ENCODE data around the gene MMP11. TPM values are rescaled to one million over a fixed set of nuclear protein-coding genes. Genes with fewer than 3 reads are reported as not detected.
A peak's percentile ranks its signal among the peaks of the same experiment; 100 is the strongest.

The MMP11 gene
- total RNA-seq, 1 experiment from 2014 or later: 0.44 TPM

DNA sequence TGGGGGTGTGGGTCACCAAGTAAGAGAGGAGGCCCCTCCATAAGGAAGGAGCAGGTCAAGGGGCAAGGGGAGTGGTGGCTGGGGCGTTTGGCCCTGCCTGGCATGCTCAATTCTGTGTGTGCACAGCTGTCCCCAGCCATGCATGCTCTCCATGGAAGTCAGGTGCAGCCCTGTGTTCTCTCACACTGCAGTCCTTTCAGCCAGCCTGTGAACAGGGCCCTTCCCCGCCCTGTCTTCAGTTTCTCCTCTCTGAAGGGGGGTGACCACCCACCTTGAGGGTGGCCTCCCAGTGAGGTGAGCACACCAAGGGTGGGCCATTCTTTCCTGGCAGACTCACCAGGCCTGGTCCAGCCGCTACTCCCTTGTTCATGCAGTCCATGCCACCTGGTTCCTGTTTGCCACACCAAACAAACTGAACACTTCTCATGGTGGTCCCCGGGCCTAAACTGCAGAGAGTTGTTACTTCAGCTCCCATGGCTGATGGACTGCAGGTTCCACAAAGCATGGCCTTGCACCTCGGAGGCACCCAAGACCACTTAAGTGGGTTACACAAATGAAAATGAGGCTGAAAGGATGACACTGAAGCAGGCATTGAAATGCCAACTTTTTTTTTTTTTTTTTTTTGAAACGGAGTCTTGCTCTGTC lies 3.2 kb upstream of the MMP11 start:
- TF ChIP-seq, protein P1, sequence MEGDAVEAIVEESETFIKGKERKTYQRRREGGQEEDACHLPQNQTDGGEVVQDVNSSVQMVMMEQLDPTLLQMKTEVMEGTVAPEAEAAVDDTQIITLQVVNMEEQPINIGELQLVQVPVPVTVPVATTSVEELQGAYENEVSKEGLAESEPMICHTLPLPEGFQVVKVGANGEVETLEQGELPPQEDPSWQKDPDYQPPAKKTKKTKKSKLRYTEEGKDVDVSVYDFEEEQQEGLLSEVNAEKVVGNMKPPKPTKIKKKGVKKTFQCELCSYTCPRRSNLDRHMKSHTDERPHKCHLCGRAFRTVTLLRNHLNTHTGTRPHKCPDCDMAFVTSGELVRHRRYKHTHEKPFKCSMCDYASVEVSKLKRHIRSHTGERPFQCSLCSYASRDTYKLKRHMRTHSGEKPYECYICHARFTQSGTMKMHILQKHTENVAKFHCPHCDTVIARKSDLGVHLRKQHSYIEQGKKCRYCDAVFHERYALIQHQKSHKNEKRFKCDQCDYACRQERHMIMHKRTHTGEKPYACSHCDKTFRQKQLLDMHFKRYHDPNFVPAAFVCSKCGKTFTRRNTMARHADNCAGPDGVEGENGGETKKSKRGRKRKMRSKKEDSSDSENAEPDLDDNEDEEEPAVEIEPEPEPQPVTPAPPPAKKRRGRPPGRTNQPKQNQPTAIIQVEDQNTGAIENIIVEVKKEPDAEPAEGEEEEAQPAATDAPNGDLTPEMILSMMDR (IDR thresholded peaks at IDR 0.05; ENCODE audit: unreplicated experiment): no peak
- no TSS peak for BruUV-seq (replicated peaks)
- CTCF ChIA-PET: interaction anchor here (0.6 to 7.0 kb wide), 8 partner anchors 16 to 1054 kb away, joined by 3 to 53 read pairs (median 5); no protein-coding TSS in a partner anchor
- H3K27me3 Mint-ChIP-seq (ENCODE audit: insufficient read depth, unreplicated experiment): no peaks in the 10 kb centered on the region
- DNase-seq (ENCODE audit: unreplicated experiment): no peak
- POLR2A ChIA-PET: interaction anchor here (2.0 kb wide), 1 partner anchor 82 kb away, joined by 11 read pairs; no protein-coding TSS in a partner anchor
- no peaks in the 10 kb centered on the region for H3K9me3 Mint-ChIP-seq (ENCODE audit: unreplicated experiment)
- intact Hi-C loops (cut with micrococcal nuclease): loop anchor here (5.0 kb wide), 2 partner anchors 78 to 227 kb away; no protein-coding TSS in a partner anchor
- H3K4me1 Mint-ChIP-seq (ENCODE audit: insufficient read depth, unreplicated experiment): peaks cover 18% of the 10 kb centered on the region
- no peak overlapping the region for H3K4me3 Mint-ChIP-seq (ENCODE audit: unreplicated experiment)
- H3K27ac Mint-ChIP-seq (ENCODE audit: low read depth, unreplicated experiment): no peak overlapping the region
- peaks cover 6% of the 10 kb centered on the region for H3K36me3 Mint-ChIP-seq (ENCODE audit: insufficient read depth, unreplicated experiment)

DNA sequence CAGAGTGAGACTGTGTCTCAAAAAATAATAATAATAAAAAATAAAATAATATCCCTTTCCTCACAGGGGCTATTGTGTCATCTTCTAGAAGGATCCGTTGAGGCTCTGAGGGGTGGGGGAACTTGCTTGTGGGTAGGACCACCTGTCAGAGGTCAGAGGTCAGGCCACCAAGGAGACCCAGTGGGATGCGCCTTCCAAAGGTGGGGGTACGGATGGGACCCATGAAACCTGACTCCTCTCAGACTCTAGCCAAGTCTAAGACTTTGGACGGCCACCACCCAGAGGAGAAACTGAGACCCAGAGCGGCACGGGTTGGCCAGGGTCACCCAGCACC lies 367 bp upstream of the MMP11 start:
- H3K4me3 Mint-ChIP-seq (ENCODE audit: unreplicated experiment): peak overlapping the region; percentile 40
- no TSS peak for BruUV-seq (replicated peaks)
- ChIA-PET POLR2A (interaction anchor here (0.6 to 2.2 kb wide), 2 partner anchors 9 to 16 kb away, joined by 3 to 8 read pairs; no protein-coding TSS in a partner anchor), CTCF (interaction anchor here (7.0 kb wide), 1 partner anchor 78 kb away, joined by 53 read pairs; no protein-coding TSS in a partner anchor)
- no peak for DNase-seq (ENCODE audit: unreplicated experiment)
- intact Hi-C loops (cut with micrococcal nuclease): no loop called here
- H3K36me3 Mint-ChIP-seq (ENCODE audit: insufficient read depth, unreplicated experiment): peaks cover 6% of the 10 kb centered on the region
- H3K27ac Mint-ChIP-seq (ENCODE audit: low read depth, unreplicated experiment): no peak overlapping the region
- H3K4me1 Mint-ChIP-seq (ENCODE audit: insufficient read depth, unreplicated experiment): peaks cover 15% of the 10 kb centered on the region
- TF ChIP-seq, protein P1 (IDR thresholded peaks at IDR 0.05; ENCODE audit: unreplicated experiment): no peak
- no peaks in the 10 kb centered on the region for H3K9me3 Mint-ChIP-seq (ENCODE audit: unreplicated experiment)
- H3K27me3 Mint-ChIP-seq (ENCODE audit: insufficient read depth, unreplicated experiment): no peaks in the 10 kb centered on the region

DNA sequence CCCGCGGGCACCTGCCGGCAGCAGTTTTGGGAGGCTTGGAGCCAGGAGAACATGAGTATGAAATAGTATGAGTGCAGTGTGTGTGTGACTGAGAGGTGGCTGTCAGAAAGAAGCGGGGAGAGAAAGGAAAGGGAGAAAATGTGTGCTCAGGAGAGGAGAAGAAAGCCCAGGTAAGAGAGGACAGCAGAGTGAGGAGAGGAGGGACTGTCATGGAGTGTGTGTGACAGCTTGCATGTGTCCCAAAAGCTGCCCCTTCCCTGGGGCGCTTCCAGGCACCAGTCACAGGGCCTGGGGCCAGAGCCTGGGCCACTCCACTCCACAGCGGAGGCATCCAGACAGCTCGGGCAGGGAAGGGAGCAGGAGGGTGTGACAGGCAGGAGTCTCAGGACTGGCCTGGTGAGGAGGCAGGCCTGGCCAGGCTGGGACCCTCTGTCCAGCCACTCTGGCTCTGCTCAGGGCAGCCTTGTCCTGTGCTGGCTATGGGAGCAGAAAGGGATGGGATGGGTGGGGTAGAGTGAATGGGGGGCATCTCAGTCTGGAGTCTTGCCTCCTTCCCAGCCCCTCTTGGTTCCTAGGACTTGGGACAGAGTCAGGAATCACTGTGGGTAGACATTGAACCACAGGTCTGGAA lies 949 bp downstream of the MMP11 start:
- Mint-ChIP-seq H3K4me1 (ENCODE audit: insufficient read depth, unreplicated experiment) (peaks cover 15% of the 10 kb centered on the region), H3K4me3 (ENCODE audit: unreplicated experiment) (no peak overlapping the region), H3K9me3 (ENCODE audit: unreplicated experiment) (no peaks in the 10 kb centered on the region), H3K27me3 (ENCODE audit: insufficient read depth, unreplicated experiment) (no peaks in the 10 kb centered on the region), H3K27ac (ENCODE audit: low read depth, unreplicated experiment) (no peak overlapping the region), H3K36me3 (ENCODE audit: insufficient read depth, unreplicated experiment) (peaks cover 6% of the 10 kb centered on the region)
- BruUV-seq (replicated peaks): no TSS peak
- no peak for DNase-seq (ENCODE audit: unreplicated experiment)
- TF ChIP-seq, protein P1 (IDR thresholded peaks at IDR 0.05; ENCODE audit: unreplicated experiment): no peak
- intact Hi-C loops (cut with micrococcal nuclease): no loop called here
- ChIA-PET POLR2A (interaction anchor here (1.0 kb wide), 1 partner anchor 76 kb away, joined by 3 read pairs; no protein-coding TSS in a partner anchor), CTCF (interaction anchor here (0.6 to 7.0 kb wide), 2 partner anchors 19 to 76 kb away, joined by 3 to 53 read pairs; partner anchors contain the start of gene VPREB3)
